Inflammatory macrophage (primary cell): ENCODE data around the gene ATP13A4.
A peak's percentile ranks its signal among the peaks of the same experiment; 100 is the strongest.

Source experiments
- DNase-seq, 2 donors: peaks; one replicate each; pipeline ENCODE4 v3.0.0-alpha.2; 2020 to 2022

The ATP13A4 gene

DNA sequence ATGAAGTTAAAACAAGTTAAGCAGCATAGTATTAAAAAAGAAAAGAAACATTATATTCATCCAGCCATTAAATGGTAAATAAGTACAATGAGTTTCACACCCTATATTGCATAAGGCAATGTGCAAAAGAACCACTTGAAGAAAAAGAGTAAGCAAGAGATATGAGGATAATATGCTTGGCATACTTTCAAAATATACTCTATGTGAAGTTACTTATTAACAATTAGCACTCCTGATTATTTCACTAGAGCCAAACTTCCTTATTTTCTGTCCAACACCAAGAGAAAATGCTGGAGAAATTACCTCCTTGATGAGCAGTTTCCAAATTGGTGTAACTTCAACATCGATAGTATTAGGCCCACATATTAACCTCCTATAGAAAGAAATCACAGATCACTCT lies 63.7 kb downstream of the ATP13A4 start:
- no peak for DNase-seq

DNA sequence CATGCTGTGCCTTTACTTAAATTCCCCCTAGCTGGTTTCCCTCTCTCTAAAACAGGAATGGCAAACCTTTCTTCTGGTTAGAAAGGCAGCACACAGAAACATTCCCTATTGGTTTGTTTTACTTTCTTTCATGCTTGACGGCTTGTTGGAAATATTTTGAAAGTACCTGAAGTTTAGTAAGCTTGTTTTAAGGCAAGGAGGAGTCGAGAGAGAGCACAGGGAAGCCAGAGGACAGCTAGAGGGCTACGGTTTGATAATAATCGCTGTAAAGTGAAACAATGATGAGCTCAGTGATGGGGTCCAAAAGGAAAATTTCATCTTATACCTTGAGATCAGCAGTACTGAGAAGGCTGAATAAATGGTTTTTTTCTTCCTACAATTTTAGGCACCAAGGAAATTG lies 64.1 kb downstream of the ATP13A4 start:
- DNase-seq = no peak

DNA sequence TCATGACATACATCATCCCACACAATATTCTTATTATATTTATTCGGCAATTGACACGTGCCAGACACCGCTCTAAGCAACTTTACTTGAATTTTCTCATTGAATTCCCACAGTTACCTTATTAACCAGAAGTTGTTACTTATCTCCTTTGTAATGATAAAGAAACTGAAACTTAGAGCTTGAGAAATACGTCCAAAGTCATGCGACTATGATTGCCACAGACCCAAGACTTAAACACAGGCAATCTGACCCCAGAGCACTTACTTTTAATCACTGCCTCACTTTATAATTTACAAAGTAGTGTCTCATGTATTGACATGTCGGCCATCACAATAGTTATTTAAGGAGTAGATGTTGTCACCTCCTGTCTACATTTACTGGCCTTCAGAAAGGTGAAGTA lies 64.7 kb downstream of the ATP13A4 start:
- peak; percentile 22 to 33 for DNase-seq

DNA sequence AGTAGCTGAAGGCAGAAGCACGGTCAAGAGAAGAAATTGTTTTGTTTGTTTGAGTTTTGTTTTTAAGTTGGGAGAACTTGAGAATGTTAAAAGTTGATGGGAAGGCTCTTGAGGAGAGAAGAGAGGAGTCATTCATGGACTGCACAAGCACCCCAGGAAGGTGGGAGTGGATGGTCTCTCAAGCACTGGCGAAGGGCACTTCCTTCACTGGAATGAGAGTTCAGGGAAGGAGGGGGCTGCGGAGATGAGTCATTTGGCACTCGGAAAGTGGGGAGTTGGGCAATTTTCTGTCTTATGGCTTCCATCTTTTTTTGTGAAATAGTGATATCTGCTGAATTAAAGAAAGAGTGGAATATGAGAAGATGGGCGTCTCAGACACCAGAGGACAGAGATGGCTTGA lies 66.0 kb downstream of the ATP13A4 start:
- no peak for DNase-seq

DNA sequence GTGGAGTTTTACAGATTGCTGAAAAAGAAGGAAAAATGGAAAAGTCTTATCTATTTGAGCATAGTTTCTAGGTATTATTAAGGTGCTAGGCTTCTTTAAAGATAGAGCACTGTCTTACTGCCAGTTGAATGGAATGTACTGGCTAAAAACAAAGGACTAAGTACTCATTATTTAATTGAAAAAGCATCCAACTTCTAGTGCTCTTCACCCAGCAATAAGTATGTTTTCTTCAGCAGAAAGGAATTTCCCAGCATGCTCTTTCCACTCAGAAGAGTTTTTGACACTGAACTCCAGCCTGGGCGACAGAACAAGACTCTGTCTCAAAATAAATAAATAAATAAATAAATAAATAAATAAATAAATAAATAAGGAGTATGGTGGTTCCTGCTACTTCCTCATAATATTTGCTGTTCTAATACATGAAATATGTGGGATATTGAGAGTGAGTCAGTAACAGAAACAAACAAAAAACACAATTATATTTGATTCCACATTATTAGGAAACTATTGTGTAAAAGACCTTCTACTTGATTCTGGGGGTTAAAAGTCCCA lies 70.6 kb downstream of the ATP13A4 start:
- no peak for DNase-seq

DNA sequence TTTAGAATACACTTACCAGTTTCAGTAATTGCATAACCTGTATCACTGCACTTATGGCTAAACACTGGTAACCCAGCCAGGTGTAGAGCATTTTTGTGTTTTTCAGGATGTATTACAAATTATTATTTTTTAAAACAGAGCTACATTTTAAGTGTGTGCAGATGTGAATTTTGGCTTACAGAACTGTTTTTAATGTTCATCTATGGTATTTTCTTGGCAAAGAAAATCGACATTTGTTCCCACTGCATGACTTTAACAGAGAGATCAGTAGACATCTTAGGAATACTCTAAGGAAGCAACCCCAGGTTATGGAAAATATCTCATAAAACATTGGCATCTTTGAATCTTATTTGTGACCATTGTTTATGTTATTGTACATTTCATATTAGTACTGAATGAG lies 73.3 kb downstream of the ATP13A4 start:
- DNase-seq = no peak

DNA sequence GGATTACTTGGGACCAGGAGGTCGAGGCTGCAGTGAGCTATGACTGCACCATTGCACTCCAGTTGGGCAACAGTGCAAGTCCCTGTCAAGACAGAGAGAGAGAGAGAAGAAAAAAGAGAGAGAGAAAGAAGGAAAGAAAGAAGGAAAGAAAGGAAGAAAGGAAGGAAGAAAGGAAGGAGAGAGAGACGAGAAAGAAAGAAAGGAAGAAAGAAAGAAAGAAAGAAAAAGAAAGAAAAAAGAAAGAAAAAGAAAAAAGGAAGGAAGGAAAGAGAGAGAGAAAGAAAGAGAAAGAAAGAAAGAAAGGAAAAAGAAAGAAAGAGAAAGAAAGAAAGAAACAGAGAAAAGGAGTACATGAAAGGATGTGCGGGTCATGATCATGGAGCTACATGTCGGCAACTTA lies 80.2 kb downstream of the ATP13A4 start:
- no peak for DNase-seq

DNA sequence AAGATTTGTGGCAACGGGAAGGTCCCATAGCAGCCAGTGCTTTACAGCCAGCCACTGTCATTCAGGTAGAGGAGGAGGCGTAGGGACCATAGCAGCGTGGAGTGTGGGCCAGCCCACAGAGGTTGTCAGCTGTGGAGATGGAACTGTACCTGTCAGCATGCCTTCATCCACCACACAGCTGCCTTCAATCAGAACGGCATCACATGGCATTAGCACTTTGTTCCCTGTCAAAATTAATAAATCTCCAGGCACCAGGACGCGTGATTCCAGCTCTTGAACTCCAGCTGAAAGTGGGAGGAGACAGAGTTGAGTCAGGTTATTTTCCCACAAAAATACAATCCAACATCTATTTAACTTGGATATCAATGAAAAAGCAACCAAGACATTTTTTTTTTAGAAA lies 84.0 kb downstream of the ATP13A4 start:
- DNase-seq = no peak

DNA sequence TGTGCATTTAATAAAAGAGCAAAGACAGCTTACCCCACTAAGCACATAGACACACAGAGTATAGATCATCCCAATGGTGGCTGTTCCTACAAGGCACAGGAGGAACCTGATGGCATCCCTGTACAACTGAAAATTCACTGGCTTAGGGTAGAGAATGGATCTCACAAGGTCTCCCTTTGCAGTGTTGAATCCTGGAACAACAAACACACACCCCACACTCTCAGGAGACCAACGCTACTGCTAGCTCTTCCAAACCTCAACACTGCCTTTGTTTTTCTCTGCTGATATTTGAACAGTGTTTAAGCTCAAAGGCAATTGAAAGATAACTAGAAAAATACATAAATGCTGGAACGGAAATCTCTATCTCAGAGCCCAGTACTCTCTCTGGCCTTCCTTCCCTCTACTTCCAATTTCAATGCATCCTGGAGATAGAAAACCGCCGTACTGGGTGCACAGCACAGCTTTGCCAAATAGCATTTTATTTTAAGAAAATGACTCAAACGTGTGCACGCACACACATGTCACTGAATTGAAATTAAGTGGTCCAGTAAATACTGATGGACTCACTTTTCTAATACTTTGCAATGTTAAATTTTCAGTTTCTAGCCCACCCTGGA lies 88.6 kb downstream of the ATP13A4 start:
- no peak for DNase-seq

DNA sequence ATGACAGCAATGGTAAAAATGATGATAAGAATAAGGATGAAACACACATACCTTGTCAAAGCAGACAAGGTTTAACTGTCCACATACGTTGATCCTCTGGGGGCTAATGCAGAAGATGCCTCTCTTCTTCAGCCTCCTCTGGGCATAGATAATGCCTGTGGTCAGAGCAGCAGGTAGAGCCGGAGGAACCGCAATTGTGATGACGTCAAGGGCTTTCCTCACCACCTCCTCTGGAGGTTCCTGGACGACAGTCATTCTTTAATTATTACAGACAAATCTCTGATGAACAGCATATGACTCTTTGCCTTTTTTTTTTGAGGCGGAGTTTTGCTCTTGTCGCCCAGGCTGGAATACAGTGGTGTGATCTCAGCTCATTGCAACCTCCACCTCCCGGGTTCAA lies 89.8 kb downstream of the ATP13A4 start:
- DNase-seq = no peak

DNA sequence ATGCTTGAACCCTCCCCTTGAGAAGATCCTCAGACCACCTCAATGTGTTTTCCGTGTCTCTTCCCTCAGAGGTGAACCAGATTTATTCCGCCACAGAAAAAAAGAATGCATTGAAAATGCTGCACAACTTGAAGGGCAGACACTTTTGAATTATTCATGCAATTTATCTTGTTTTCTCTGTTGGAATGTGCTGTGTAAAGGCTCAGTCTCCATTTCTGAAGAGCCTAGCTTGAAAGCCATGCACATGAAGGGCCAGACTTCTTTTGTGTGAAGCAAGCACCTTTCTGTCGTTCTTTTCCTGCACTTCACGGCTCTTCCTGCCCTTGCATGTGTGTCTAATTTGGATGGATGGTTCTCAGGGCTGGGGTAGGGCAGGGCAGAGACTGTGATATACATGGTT lies 97.2 kb downstream of the ATP13A4 start:
- no peak for DNase-seq

DNA sequence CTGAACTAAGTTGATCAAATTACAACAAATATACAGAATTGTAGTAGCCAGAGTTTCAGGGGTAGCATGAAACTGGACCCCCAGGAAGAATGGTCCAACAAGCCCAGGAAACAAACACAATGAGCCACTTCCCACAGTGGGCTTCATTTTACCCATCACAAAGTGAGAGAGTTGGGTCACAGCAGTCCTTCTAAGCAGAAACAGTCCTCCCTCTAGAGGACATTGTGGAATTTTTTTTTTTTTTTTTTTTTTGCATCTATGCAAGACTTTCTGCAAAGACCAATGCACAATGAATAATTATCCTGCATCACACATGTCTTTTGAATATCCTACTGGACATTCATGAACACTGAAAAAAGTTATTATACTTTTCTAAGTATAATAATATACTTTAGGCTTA lies 102.4 kb downstream of the ATP13A4 start:
- peak in 1 of 2 donors; percentile 15 for DNase-seq

DNA sequence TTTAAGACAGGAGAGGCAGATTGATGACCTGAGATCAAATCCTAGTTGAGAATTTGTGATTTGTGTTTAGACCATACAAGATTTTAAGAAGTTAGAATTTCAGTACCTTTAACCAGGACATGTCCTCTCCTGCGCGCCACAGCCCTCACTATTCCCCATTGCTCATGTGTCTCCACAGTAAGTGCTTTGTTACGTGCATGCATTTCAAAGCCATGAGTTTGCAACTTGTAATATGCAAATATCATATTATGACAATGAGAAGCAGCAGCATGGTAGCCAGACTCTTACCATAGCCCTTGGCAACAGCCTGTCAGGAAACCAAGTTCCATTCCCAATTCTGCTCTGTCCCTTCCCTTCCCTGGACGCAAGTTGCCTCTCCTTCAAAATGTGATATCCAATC lies 102.8 kb downstream of the ATP13A4 start:
- DNase-seq = no peak

DNA sequence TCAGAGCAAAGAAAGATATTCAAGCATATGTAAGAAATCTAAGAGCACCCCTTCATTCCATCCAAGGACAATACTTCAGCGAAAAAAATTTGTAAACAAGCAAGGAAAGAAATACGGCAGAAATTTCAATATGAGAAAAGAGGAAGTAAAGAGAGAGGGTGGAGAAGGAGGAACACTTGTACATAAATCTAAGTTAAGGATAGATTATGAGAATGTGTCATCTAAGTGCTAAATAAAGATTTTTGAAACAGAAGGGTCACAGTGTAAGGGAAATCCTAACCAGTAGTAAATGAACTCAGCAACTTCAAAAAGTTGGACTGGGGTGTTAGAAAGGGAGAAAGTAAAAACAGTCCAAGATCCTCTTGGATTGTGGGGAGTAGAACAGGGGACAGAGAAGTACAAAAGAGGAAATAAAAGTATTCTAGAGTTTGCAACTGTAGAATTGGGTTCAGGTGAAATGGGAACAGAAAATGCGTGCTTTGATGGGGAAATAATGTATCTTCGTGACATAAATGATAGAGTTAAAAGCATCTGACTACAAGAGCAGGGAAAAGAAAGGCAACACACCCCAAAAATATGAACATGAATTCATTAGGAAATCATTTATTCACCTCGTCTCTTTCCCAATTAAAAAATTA lies 107.6 kb downstream of the ATP13A4 start:
- DNase-seq = peak; percentile 1 to 48

DNA sequence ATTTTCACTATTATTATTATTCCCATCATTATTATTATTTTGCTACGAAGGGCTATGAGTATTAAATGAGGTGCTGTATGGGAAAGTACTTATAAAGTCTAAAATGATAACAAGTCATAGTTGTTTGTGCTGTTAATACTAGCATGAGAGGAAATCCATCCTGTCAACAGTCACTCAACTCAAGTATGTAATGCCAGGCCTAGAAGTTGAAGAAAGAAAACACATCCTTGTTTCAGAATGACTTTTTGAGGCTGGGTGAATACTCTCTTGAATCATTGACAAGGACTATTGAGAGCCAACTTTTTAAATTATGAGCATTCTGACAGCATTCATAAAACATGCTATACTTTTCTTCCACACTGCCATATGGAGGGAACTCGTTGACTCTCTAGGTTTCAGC lies 115.3 kb downstream of the ATP13A4 start:
- DNase-seq = no peak

DNA sequence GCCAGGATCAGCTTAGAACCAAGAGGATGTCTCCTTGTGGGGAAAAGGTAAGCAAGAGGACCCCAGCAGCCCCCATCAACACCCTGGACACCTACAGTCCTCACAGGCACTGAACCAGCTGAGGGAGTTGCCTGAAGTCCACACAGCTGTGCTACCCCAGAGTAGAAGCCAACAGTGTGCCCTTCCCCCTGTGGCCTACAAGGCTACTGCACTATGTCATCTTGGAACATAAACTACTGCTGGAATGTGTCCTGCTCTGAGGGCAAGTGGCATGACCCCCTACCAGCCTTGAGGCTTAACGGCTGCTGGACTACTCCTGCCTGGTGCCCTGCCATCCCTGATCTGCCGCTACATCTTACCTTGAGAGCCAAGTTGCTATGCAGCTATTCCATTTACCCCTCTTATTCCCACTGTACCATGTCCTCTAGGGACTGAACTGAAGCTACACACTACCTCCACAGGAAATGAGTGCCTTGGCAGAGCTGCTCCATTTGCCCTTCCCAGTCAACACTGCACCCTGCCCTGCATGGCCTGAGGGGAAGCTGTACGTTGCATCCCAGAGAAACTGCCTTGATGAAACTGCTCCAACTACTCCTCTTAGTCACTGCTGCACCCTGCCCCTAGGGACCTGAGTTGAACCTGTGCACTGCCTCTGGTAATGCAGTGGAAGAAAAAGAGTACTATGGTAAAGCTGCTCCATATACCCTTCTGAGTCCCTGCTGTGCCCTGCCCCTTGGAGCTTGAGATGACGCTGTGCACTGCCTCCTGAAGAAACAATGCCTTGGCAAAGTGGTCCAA lies 135.9 kb downstream of the ATP13A4 start:
- no peak for DNase-seq

DNA sequence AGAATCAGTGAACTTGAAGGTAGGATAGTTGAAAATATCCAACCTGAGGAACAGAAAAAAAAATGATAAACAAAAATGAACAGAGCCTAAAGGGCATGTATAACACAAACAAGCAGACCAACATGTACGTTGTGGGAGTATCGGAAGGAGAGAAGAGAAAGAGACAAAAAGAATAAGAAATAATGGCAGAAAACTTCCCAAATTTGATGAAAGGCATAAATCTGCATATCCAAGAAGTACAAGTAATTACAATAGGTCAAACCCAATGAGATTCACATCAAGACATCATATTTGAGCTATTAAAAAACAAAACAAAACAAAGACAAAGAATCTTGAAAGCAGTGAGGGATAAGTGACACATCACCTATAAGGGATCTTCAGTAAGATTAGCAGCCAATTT lies 138.1 kb downstream of the ATP13A4 start:
- no peak for DNase-seq

DNA sequence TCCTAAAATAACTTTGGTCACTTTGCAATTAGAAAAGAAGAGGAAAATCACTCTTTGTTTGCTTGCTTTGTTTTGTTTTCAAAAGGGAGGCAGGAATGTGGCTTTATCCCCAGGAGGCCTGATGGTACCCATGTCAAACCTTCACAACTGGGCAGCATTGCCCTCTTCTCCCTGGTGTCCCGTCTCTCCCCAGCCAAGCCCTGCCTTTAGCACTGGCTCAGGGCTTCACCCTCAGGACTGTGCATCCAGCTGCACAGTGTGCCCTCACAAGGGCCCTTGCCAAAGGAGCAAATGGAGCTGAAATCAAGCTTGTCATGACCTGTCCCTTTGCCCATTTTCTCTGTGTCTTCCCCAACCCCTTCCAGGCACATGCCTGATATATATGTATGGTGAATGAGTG lies 147.0 kb downstream of the ATP13A4 start:
- DNase-seq = no peak

DNA sequence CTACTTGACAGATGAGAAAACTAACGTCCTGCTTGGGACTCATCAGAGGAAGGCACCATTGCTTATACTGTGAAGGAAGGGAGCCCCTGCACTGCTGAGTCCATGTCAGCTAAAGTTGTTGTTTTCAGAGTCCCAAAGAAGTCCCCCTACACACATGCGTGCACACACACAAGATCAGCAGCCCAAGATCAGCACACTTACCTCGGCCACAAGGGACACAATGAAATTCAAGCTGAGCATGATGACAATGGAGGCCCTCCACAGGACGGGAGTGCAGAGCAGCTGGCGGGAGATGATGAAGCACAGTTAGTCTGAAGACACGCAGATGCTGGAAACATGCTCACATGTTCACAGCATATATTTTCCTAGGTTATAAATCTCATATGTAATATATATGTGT lies 147.6 kb downstream of the ATP13A4 start:
- no peak for DNase-seq

DNA sequence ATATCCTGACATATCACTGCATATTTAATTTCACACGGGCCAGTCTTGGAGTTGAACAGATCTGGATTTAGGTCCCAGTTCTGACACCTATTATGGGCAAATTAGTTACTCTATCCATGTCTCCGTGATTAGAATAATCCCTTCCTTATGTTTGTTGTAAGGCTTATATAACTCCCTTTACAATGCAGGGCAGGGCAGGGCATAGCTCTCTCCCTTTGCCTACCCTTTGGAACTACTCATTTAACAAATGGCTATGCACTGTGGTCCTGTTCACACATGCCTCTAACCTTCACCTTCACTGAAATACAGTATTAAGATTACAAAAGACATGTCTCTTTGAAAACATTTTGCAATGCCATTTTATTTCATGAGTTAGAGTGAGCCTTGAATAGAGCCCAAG lies 151.4 kb downstream of the ATP13A4 start:
- DNase-seq = no peak

DNA sequence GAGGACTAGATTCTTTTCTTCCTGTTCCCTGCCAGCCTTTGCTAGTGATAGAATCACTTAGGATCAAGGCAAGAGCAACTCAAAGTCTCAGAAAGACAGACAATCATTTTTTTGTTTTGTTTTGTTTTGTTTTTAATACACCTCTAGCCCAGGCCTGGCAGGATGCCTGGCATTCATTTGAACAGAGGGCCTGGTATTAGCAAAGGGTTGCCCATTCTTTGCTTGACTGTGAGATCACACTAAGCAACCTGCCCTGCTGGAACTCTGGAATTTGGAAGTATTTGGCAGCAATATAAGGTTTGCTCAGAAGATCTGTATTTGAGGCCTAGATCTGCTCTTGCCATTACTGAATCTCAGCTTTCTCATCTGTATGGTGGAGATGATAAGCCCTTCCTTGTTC lies 154.4 kb downstream of the ATP13A4 start:
- DNase-seq = no peak

DNA sequence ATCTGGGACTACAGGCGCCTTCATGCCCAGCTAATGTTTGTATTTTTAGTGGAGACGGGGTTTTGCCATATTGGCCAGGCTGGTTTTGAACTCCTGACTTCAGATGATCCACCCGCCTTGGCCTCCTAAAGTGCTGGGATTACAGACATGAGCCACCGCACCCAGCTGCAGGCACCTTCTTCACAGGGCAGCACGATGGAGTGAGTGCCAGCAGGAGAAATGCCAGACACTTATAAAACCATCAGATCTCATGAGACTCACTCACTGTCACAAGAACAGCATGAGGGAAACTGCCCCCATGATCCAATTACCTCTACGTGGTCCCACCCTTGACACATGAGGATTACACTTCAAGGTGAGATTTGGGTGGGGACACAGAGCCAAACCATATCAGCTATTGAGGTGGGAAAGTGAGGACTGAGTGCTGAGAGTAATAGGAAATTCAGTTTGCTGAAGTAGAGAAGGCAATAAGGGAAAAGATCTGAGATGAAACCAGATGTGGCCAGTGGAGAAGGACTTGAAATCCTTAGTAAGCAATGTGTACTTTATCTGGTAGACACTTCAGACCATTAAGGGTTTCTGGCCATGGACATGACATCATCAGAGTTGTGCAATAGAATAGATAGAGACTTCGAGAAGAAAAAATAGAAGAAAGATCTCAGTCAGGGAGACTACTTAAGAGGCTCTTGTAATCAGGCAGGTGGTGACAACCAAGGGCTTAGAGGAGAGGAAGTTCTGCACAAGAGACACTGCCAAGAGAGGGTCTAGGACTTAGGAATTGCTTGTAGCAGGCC lies 158.0 kb downstream of the ATP13A4 start:
- DNase-seq = no peak

DNA sequence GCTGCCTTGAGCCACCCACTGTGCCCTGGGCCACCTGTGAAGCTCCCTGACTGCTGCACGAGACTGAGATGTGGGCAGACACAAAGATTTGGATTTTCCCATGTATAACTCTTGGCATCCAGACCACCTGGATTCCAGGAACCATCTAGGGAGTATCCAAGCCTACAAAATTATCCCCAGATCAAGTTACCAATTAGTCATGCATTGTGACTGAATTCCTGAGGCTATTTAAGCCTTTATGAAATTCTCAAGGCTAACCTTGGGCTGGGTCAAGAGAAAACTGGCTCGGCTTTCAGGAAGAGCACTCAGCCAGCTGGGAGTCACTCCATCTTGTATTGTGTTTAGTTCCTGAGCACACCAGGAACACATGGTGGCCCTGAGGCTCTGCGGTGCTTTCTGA lies 162.8 kb downstream of the ATP13A4 start:
- no peak for DNase-seq
